ENCODE data around the gene ADAT3. TPM values are rescaled to one million over a fixed set of nuclear protein-coding genes. Genes with fewer than 3 reads are reported as not detected.

The ADAT3 gene
- total RNA-seq, 6 experiments from 2014 or later, result 1.8 to 5.3 (median 2.7) TPM

DNA sequence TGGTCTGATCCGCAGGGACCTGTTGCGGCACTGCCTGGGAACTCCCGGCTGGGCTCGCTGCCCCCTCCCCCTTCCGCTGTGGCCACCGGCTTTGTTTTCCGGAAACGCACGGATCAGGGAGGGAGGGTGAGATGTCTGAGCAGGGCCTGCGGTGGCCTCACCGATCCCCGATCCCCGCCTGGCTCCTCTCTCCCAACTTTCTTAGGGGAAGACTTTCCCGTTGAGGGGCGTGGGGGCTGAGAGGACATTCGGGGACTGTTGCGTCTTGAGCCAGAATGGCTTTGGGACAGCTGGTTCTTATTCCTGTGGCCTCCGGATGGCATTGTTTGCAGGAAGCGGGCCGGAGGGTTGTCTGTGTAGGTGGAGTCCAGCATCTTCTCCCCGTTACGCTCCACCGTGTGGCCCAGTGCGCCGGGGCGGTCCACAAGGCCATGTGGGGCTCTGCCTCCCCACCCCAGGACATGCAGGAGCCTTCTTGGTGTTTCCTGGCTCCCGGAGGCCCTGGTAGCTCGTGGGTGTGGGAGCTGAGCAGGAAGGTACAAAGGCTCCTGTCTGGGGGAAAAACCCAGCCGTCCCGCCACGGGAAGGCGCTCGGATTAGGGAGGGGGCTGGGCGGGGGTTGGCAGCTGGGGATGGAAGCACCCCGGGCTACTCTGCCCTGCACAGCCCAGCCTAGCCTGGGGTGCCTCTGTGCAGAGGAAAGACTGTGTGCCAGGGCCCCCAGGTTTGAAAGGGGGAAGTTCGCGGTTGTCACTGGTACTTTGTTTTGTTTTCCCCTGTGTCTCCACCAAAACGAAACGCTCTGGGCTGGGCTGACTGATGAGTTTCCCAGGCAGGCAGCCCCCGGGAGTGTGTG lies 37.1 kb downstream of the ADAT3 start:
- TF ChIP-seq, protein P1, sequence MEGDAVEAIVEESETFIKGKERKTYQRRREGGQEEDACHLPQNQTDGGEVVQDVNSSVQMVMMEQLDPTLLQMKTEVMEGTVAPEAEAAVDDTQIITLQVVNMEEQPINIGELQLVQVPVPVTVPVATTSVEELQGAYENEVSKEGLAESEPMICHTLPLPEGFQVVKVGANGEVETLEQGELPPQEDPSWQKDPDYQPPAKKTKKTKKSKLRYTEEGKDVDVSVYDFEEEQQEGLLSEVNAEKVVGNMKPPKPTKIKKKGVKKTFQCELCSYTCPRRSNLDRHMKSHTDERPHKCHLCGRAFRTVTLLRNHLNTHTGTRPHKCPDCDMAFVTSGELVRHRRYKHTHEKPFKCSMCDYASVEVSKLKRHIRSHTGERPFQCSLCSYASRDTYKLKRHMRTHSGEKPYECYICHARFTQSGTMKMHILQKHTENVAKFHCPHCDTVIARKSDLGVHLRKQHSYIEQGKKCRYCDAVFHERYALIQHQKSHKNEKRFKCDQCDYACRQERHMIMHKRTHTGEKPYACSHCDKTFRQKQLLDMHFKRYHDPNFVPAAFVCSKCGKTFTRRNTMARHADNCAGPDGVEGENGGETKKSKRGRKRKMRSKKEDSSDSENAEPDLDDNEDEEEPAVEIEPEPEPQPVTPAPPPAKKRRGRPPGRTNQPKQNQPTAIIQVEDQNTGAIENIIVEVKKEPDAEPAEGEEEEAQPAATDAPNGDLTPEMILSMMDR (IDR thresholded peaks at IDR 0.05), result no peak
- TF ChIP-seq POLR2A (IDR thresholded peaks at IDR 0.05), result peak; percentile 30
- whole genome bisulfite sequencing (ENCODE audit: insufficient coverage, low coverage, low lambda C conversion rate, missing lambda C conversion rate), result 6% methylated on average over 15 of the region's 40 CpGs
- peak; percentile 79 to 83 (median 83) for DNase-seq
- Histone ChIP-seq H3K27ac (peak overlapping the region; percentile 58 to 92 (median 63)), H3K9me3 (no peaks in the 10 kb centered on the region), H3K27me3 (no peaks in the 10 kb centered on the region), H3K36me3 (no peaks in the 10 kb centered on the region), H3K4me1 (peaks cover 0 to 6% (median 2%) of the 10 kb centered on the region in 4 donors), H3K4me3 (peak overlapping the region; percentile 34 to 85 (median 45))
- ATAC-seq, result peak; percentile 60 to 75 (median 66)
- intact Hi-C loops (cut with DNase I), result no loop called here

DNA sequence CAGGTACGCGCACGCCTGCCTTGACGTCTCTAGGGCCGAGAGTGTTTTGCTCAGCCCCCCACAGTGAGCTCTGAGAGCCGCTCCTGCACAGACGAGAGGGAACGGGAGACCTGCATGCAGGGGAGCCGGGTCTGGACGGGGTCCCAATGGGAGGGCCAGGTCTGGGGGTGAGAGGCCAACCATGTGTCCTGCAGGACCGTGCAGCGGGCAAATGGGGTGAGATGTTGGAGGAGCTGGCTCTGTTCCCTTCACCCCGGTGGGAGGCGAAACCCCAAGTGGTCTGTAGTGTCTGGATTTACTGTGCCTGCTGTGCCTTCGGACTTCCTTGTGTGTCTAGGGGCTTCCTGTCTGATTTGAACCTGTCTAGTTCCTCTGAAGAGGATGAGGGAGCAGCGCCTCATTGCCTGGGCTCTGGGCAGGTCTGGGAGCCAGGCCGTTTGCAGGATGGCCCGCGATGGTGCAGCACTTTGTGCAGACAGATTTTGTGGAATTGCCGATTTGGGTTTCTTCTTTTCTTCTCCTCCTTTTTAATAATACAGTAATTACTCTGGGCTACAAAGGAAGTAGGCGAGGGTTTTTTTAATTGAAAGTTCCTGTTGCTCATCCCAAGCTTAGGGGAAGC lies 37.8 kb downstream of the ADAT3 start:
- Histone ChIP-seq H3K27me3 (no peaks in the 10 kb centered on the region), H3K36me3 (no peaks in the 10 kb centered on the region), H3K4me3 (peak overlapping the region; percentile 34 to 85 (median 45)), H3K4me1 (peaks cover 0 to 6% (median 2%) of the 10 kb centered on the region in 4 donors), H3K9me3 (no peaks in the 10 kb centered on the region), H3K27ac (peak overlapping the region; percentile 58 to 92 (median 63))
- TF ChIP-seq, protein P1 (IDR thresholded peaks at IDR 0.05), result no peak
- TF ChIP-seq POLR2A (IDR thresholded peaks at IDR 0.05), result no peak
- ATAC-seq, result no peak
- DNase-seq, result no peak
- 36% methylated on average over 15 of the region's 21 CpGs for WGBS (ENCODE audit: insufficient coverage, low coverage, low lambda C conversion rate, missing lambda C conversion rate)
- intact Hi-C loops (cut with DNase I), result no loop called here

DNA sequence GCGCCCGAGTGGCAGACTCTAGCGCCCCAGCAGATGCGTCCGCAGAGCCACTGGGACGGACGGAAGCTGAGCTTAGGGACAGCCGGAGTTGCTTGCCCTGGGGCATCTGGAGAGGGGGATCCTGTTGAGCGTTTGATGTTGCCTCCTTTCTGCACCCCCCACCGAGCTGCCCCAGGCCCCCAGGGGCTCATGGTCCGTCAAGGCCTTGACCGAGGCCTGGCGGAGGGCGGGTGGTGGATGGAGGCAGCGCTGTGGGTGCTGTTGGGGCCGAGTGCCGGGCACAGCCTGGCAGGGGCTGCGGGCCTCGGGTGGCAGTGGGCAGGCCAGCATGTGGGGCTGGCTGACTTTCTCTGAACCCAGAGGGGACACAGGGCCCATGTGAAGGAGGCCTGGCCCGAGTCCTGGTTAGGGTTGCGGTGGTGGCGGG lies 38.5 kb downstream of the ADAT3 start:
- intact Hi-C loops (cut with DNase I), result no loop called here
- Histone ChIP-seq H3K27me3 (no peaks in the 10 kb centered on the region), H3K27ac (no peak overlapping the region), H3K4me1 (peaks cover 0 to 6% (median 2%) of the 10 kb centered on the region in 4 donors), H3K4me3 (no peak overlapping the region), H3K36me3 (no peaks in the 10 kb centered on the region), H3K9me3 (no peaks in the 10 kb centered on the region)
- TF ChIP-seq, protein P1 (IDR thresholded peaks at IDR 0.05), result no peak
- no peak for TF ChIP-seq POLR2A (IDR thresholded peaks at IDR 0.05)
- WGBS (ENCODE audit: insufficient coverage, low coverage, low lambda C conversion rate, missing lambda C conversion rate), result 60% methylated on average over 1 of the region's 22 CpGs
- ATAC-seq (no peak), DNase-seq (no peak)

DNA sequence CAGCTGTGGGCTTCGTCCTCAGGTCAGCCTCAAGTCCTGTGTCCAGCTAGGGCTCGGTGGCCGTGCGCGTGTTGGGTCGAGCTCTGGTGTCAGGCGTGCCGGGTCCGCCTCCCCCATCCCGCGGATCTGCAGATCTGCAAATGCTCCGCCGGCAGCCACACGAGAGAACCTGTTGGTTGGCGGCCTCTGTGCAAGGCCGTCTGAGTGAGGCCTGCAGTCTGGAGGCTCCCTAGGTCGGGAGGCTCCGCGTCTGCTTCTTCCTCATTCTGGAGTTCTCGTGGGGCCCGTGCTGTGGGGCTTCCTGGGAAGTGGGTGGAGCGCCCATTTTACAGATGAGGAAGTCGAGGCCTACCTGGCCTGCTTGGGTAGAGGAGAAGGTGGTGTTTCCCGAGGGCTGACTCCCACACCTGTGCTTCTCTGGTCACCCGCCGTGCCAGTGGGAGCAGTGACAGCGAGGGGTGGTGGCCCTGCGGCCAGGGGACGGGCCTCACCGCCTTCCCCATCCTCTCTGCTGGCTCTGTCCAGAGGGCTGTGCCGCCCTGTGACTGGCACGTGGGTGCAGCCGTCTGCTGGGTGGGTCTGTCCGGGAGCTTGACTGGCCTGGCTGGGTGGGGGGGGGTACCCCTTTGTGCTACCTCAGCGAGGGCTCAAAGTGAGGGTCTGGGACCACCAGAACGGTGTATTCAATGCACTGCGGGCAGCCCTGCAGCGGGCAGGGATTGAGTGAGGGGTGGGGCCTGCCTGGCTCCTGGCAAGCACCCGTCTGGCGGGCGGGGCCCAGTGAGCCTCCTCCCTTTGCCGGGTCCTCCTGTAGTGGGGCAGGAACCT lies 39.1 kb downstream of the ADAT3 start:
- no peaks in the 10 kb centered on the region for H3K27me3 ChIP-seq
- TF ChIP-seq, protein P1 (IDR thresholded peaks at IDR 0.05), result no peak
- no peak for TF ChIP-seq POLR2A (IDR thresholded peaks at IDR 0.05)
- no peaks in the 10 kb centered on the region for H3K9me3 ChIP-seq
- ATAC-seq (no peak), DNase-seq (peak in 1 of 3 donors; percentile 55)
- peaks cover 0 to 6% (median 2%) of the 10 kb centered on the region in 4 donors for H3K4me1 ChIP-seq
- H3K27ac ChIP-seq, result no peak overlapping the region
- 74% methylated on average over 11 of the region's 42 CpGs for WGBS (ENCODE audit: insufficient coverage, low coverage, low lambda C conversion rate, missing lambda C conversion rate)
- no peak overlapping the region for H3K4me3 ChIP-seq
- no peaks in the 10 kb centered on the region for H3K36me3 ChIP-seq
- intact Hi-C loops (cut with DNase I), result no loop called here
